GM12878 (cell line): ENCODE data around the gene PLXND1. TPM values are rescaled to one million over a fixed set of nuclear protein-coding genes. Genes with fewer than 3 reads are reported as not detected.

Source experiments
- CBFB ChIP-seq: IDR thresholded peaks from 2 replicates; pipeline ENCODE4 v1.6.1; 2016; ENCODE audit warnings: antibody characterized with exemption, low read depth
- KAT2A ChIP-seq: conservative IDR thresholded peaks from 2 replicates; pipeline ENCODE4 v1.6.1; 2011; ENCODE audit warnings: low read depth, low read length; ENCODE audit not compliant: control insufficient read depth
- RFX5 ChIP-seq: IDR thresholded peaks from 2 replicates; pipeline ENCODE4 v1.6.1; 2011; ENCODE audit warnings: low read depth, low read length, improper control_type of control experiment
- polyA plus RNA-seq, 11 experiments: library from polyadenylated mRNA; depleted of rRNA in 4 of 11; unstranded in 6 of 11; stranded (reverse) in 5 of 11; fragments of >200 nt; fragmentation: Nextera tagmentation in 4 of 11; fragmentation: Illumina TruSeq in 1 of 11; extraction: Ambion mirVana in 4 of 11; extraction: Trizol in 1 of 11; gene quantifications; 1 replicate in 1 of 11; 2 replicates in 10 of 11; pipeline versions ENCODE4 v1.2.1 to v1.2.3, GENCODE V29; 2011 to 2016; ENCODE audit warnings: inconsistent platforms in 2 of 11, missing spikeins in 2 of 11, low read depth in 1 of 11
- total RNA-seq, 4 experiments: library from RNA; depleted of rRNA in 3 of 4; stranded (reverse); fragments of >200 nt in 3 of 4; fragmentation: Illumina TruSeq in 1 of 4; extraction: Trizol in 1 of 4; gene quantifications; 2 replicates each; pipeline versions ENCODE4 v1.2.1 to v1.2.3, GENCODE V29; 2013 to 2021
- TF ChIP-seq, protein P1 (sequence below): fragments of 450-650 bp; IDR thresholded peaks from 2 replicates; pipeline ENCODE4 v1.6.1; 2018; ENCODE audit warnings: mild to moderate bottlenecking, low read depth, moderate library complexity; ENCODE audit not compliant: partially characterized antibody
- TF ChIP-seq, protein P2 (sequence below): fragments of 450-650 bp; IDR thresholded peaks from 2 replicates; pipeline ENCODE4 v1.6.1; 2017; ENCODE audit warnings: low read depth, mild to moderate bottlenecking, moderate library complexity
- TF ChIP-seq, protein P3 (sequence below): fragments of 450-650 bp; IDR thresholded peaks from 2 replicates; pipeline ENCODE4 v1.6.1; 2016; ENCODE audit warnings: mild to moderate bottlenecking
- TF ChIP-seq, protein P4 (sequence below): fragments of 450-650 bp; IDR thresholded peaks from 2 replicates; pipeline ENCODE4 v1.6.1; 2017; ENCODE audit warnings: antibody characterized with exemption, mild to moderate bottlenecking, moderate library complexity

Gene PLXND1
- total and polyA plus RNA-seq, 10 of the 15 experiments (the other 5 are each of a cell fraction or from before 2014, with no cell fraction given), result 0.01 to 2.3 (median 0.72) TPM; not detected in 7

DNA sequence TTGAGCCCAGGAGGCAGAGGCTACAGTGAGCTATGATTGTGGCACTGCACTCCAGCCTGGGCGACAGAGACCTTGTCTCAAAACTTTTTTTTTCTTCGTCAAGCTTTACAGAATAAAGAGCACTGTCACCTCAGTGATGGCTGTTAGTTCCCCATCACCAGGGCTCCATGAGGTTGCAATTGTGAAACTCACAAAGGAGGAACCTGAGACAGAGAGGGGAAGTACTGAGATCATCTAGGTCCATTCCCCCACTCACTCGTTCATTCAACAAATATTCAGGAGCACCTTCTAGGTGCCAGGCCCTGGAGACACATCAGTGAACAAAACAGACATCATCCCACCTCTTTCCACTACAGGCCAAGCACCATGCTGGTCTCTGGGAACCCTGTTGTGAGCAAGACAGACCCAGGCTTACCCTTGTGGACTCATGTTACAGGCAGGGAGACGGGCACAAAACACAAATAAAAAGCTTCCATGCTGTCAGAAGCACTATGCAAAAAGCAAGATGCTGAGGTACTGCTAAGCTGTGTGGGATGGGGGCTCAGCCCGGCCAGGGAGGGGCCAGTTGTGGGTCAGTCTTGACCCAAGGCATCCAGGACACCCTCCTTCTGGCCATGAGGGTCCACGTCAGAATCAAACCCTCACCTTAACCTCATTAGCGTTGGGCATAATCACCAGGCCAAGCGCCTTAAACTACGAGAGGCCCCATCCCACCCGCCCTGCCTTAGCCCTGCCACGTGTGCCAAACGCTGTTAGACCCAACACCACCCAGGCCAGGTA, 80.2 kb downstream of the PLXND1 start (continued):
- TF ChIP-seq, protein P1, sequence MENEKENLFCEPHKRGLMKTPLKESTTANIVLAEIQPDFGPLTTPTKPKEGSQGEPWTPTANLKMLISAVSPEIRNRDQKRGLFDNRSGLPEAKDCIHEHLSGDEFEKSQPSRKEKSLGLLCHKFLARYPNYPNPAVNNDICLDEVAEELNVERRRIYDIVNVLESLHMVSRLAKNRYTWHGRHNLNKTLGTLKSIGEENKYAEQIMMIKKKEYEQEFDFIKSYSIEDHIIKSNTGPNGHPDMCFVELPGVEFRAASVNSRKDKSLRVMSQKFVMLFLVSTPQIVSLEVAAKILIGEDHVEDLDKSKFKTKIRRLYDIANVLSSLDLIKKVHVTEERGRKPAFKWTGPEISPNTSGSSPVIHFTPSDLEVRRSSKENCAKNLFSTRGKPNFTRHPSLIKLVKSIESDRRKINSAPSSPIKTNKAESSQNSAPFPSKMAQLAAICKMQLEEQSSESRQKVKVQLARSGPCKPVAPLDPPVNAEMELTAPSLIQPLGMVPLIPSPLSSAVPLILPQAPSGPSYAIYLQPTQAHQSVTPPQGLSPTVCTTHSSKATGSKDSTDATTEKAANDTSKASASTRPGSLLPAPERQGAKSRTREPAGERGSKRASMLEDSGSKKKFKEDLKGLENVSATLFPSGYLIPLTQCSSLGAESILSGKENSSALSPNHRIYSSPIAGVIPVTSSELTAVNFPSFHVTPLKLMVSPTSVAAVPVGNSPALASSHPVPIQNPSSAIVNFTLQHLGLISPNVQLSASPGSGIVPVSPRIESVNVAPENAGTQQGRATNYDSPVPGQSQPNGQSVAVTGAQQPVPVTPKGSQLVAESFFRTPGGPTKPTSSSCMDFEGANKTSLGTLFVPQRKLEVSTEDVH, result no peak
- TF ChIP-seq, protein P2, sequence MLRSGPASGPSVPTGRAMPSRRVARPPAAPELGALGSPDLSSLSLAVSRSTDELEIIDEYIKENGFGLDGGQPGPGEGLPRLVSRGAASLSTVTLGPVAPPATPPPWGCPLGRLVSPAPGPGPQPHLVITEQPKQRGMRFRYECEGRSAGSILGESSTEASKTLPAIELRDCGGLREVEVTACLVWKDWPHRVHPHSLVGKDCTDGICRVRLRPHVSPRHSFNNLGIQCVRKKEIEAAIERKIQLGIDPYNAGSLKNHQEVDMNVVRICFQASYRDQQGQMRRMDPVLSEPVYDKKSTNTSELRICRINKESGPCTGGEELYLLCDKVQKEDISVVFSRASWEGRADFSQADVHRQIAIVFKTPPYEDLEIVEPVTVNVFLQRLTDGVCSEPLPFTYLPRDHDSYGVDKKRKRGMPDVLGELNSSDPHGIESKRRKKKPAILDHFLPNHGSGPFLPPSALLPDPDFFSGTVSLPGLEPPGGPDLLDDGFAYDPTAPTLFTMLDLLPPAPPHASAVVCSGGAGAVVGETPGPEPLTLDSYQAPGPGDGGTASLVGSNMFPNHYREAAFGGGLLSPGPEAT, result no peak
- TF ChIP-seq, protein P3, sequence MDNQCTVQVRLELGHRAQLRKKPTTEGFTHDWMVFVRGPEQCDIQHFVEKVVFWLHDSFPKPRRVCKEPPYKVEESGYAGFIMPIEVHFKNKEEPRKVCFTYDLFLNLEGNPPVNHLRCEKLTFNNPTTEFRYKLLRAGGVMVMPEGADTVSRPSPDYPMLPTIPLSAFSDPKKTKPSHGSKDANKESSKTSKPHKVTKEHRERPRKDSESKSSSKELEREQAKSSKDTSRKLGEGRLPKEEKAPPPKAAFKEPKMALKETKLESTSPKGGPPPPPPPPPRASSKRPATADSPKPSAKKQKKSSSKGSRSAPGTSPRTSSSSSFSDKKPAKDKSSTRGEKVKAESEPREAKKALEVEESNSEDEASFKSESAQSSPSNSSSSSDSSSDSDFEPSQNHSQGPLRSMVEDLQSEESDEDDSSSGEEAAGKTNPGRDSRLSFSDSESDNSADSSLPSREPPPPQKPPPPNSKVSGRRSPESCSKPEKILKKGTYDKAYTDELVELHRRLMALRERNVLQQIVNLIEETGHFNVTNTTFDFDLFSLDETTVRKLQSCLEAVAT, result no peak
- TF ChIP-seq KAT2A (no peak), RFX5 (no peak), CBFB (no peak)
- TF ChIP-seq, protein P4, sequence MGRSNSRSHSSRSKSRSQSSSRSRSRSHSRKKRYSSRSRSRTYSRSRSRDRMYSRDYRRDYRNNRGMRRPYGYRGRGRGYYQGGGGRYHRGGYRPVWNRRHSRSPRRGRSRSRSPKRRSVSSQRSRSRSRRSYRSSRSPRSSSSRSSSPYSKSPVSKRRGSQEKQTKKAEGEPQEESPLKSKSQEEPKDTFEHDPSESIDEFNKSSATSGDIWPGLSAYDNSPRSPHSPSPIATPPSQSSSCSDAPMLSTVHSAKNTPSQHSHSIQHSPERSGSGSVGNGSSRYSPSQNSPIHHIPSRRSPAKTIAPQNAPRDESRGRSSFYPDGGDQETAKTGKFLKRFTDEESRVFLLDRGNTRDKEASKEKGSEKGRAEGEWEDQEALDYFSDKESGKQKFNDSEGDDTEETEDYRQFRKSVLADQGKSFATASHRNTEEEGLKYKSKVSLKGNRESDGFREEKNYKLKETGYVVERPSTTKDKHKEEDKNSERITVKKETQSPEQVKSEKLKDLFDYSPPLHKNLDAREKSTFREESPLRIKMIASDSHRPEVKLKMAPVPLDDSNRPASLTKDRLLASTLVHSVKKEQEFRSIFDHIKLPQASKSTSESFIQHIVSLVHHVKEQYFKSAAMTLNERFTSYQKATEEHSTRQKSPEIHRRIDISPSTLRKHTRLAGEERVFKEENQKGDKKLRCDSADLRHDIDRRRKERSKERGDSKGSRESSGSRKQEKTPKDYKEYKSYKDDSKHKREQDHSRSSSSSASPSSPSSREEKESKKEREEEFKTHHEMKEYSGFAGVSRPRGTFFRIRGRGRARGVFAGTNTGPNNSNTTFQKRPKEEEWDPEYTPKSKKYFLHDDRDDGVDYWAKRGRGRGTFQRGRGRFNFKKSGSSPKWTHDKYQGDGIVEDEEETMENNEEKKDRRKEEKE, result no peak
